DND-41 (cell line): ENCODE results near the gene IPCEF1.
"Not testable (repeated sequence)": the region's sequence is repeated elsewhere in the genome, so short reads cannot be mapped to it uniquely, and the experiment has no call there.

ENCODE experiments used
- ATAC-seq: fragments of 200-7000 bp; cut with Tn5 transposase; 3 replicates; pipeline ENCODE4 v1.9.1; 2021; ENCODE audit warnings: low read depth; ENCODE audit not compliant: insufficient read depth
- DNase-seq: peaks from one replicate; pipeline ENCODE4 v3.0.0-alpha.2; 2020
- H2AFZ ChIP-seq: 2 replicates; pipeline ENCODE4 v1.6.0; 2012; ENCODE audit warnings: low read depth, low read length
- H3K27ac ChIP-seq: 2 replicates; pipeline ENCODE4 v1.5.1; 2012; ENCODE audit warnings: low read length, inconsistent platforms
- H3K27me3 ChIP-seq: fragments of 200-600 bp; sonication (generic); 2 replicates; pipeline ENCODE4 v1.6.0; 2012; ENCODE audit warnings: low read length, mild to moderate bottlenecking, inconsistent platforms; ENCODE audit not compliant: insufficient read depth, poor library complexity
- H3K36me3 ChIP-seq: 2 replicates; pipeline ENCODE4 v1.5.1; 2012; ENCODE audit warnings: low read length, inconsistent platforms; ENCODE audit not compliant: insufficient read depth
- H3K4me1 ChIP-seq: 2 replicates; pipeline ENCODE4 v1.5.1; 2012; ENCODE audit warnings: mild to moderate bottlenecking, low read length; ENCODE audit not compliant: insufficient read depth
- H3K4me2 ChIP-seq: 2 replicates; pipeline ENCODE4 v1.6.0; 2012; ENCODE audit warnings: mild to moderate bottlenecking, moderate library complexity, low read length, inconsistent platforms; ENCODE audit not compliant: insufficient read depth
- H3K4me3 ChIP-seq, 2 experiments: fragments of 200-600 bp in 1 of 2; shearing (Covaris generic) in 1 of 2; 2 replicates each; pipeline ENCODE4 v1.5.1; 2012 to 2016; ENCODE audit warnings: inconsistent platforms in 2 of 2, low read length in 2 of 2, mild to moderate bottlenecking in 2 of 2, low read depth in 1 of 2, moderate library complexity in 1 of 2
- H3K79me2 ChIP-seq: 2 replicates; pipeline ENCODE4 v1.6.0; 2012; ENCODE audit warnings: low read length, inconsistent platforms; ENCODE audit not compliant: insufficient read depth
- H3K9ac ChIP-seq: 2 replicates; pipeline ENCODE4 v1.6.0; 2012; ENCODE audit warnings: low read depth, mild to moderate bottlenecking, inconsistent platforms, low read length, moderate library complexity
- H3K9me3 ChIP-seq: 2 replicates; pipeline ENCODE4 v1.5.1; 2012; ENCODE audit warnings: low read length, moderate library complexity, mild to moderate bottlenecking, inconsistent platforms; ENCODE audit not compliant: insufficient read depth, severe bottlenecking
- H4K20me1 ChIP-seq: 2 replicates; pipeline ENCODE4 v1.6.0; 2012; ENCODE audit warnings: low read length; ENCODE audit not compliant: insufficient read depth
- EZH2 ChIP-seq: IDR thresholded peaks from 3 replicates; pipeline ENCODE4 v1.6.1; 2012; ENCODE audit warnings: borderline replicate concordance, low read depth, mild to moderate bottlenecking, moderate library complexity, low read length, inconsistent platforms; ENCODE audit not compliant: severe bottlenecking
- TF ChIP-seq, protein P1 (sequence below): IDR thresholded peaks from 2 replicates; pipeline ENCODE4 v1.5.1; 2012; ENCODE audit warnings: borderline replicate concordance, low read length, moderate library complexity, mild to moderate bottlenecking; ENCODE audit not compliant: poor library complexity, severe bottlenecking; ENCODE audit errors: extremely low read depth

IPCEF1 gene

GRCh38 chr6:154241581-154241980 is 115.0 kb downstream of the IPCEF1 start:
- Histone ChIP-seq H3K27ac (no peak overlapping the region; the same call in 1 of the 2 replicates), H4K20me1 (no peaks in the 10 kb centered on the region), H3K27me3 (no peaks in the 10 kb centered on the region), H2AFZ (no peak overlapping the region), H3K4me3 (no peak overlapping the region), H3K9ac (no peak overlapping the region), H3K9me3 (no peaks in the 10 kb centered on the region), H3K79me2 (peaks cover 74% of the 10 kb centered on the region), H3K4me1 (peaks cover 53% of the 10 kb centered on the region), H3K36me3 (peaks cover 15% of the 10 kb centered on the region), H3K4me2 (peak overlapping the region; percentile 12; the same call in 1 of the 2 replicates)
- no peak for DNase-seq
- no peak for ATAC-seq
- TF ChIP-seq, protein P1, sequence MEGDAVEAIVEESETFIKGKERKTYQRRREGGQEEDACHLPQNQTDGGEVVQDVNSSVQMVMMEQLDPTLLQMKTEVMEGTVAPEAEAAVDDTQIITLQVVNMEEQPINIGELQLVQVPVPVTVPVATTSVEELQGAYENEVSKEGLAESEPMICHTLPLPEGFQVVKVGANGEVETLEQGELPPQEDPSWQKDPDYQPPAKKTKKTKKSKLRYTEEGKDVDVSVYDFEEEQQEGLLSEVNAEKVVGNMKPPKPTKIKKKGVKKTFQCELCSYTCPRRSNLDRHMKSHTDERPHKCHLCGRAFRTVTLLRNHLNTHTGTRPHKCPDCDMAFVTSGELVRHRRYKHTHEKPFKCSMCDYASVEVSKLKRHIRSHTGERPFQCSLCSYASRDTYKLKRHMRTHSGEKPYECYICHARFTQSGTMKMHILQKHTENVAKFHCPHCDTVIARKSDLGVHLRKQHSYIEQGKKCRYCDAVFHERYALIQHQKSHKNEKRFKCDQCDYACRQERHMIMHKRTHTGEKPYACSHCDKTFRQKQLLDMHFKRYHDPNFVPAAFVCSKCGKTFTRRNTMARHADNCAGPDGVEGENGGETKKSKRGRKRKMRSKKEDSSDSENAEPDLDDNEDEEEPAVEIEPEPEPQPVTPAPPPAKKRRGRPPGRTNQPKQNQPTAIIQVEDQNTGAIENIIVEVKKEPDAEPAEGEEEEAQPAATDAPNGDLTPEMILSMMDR, result no peak

DNA sequence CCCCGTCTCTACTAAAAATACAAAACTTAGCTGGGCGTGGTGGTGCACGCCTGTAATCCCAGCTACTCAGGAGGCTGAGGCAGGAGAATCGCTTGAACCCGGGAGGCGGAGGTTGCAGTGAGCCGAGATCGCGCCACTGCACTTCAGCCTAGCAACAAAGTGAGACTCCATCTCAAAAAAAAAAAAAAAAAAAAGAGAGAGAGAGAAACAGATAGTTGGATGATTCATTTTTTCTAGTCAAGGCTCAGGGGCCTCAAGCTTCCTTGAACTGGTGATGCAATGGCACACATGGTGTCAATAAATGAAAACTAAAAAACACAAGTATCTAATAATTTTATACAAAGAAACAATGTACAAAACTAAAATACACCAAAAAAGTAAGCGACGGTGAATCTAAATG is 115.5 kb downstream of the IPCEF1 start:
- H3K27me3 ChIP-seq, H3K4me3 ChIP-seq, H4K20me1 ChIP-seq, H2AFZ ChIP-seq, ATAC-seq, H3K27ac ChIP-seq, H3K9me3 ChIP-seq, H3K9ac ChIP-seq, H3K4me2 ChIP-seq, DNase-seq: not testable (repeated sequence)
- Histone ChIP-seq H3K4me1 (peaks cover 48% of the 10 kb centered on the region), H3K36me3 (peaks cover 15% of the 10 kb centered on the region), H3K79me2 (peaks cover 69% of the 10 kb centered on the region)

DNA sequence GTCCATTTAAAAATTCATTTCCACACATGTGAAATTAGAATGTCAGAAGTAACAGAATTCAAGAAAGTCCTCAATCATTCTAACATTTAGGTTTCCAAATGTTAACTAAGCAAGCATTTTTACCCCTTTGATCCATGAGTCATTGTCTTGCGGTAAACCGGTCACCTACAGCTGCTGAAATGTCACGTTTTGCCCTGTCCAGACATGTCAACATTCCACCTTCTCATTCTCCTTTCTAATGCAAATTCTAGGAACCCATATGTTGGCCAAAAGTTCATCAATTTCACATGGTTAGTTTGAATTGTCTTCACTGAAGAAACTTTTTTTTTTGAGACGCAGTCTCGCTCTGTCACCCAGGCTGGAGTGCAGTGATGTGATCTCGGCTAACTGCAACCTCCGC is 117.2 kb downstream of the IPCEF1 start:
- DNase-seq, result no peak
- H3K4me2 ChIP-seq, result no peak overlapping the region
- no peak overlapping the region for H3K4me3 ChIP-seq
- no peaks in the 10 kb centered on the region for H4K20me1 ChIP-seq
- H3K4me1 ChIP-seq, result peaks cover 38% of the 10 kb centered on the region
- no peak overlapping the region for H3K27ac ChIP-seq
- H3K9me3 ChIP-seq, result no peaks in the 10 kb centered on the region
- TF ChIP-seq EZH2, result no peak
- TF ChIP-seq, protein P1, result no peak
- no peak overlapping the region for H3K9ac ChIP-seq
- peaks cover 55% of the 10 kb centered on the region for H3K79me2 ChIP-seq
- H3K27me3 ChIP-seq, result no peaks in the 10 kb centered on the region
- H2AFZ ChIP-seq, result no peak overlapping the region
- peaks cover 15% of the 10 kb centered on the region for H3K36me3 ChIP-seq
- no peak for ATAC-seq

DNA sequence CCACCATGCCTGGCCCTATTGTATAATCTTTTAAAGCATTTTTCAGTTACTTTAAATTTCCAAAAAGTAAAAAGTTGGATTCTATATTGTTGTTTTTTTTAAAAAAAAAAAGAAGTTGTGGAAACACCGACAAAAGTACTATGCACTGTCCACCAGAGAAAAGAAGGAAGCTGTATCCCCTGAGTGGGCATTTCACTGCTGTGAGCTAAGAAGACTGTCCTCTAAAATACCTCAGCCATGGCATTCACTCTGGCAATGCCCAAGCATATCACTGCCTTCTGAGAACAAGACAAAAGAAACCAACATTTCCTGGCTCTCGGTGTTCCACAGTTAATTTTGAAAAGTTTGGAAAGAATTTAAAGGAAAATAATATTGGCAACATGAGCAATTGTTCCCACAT is 117.8 kb downstream of the IPCEF1 start:
- H3K4me3 ChIP-seq, result no peak overlapping the region
- no peak overlapping the region for H2AFZ ChIP-seq
- no peak overlapping the region for H3K27ac ChIP-seq
- peaks cover 38% of the 10 kb centered on the region for H3K4me1 ChIP-seq
- TF ChIP-seq, protein P1, result no peak
- no peak for TF ChIP-seq EZH2
- peaks cover 13% of the 10 kb centered on the region for H3K36me3 ChIP-seq
- H3K79me2 ChIP-seq, result peaks cover 50% of the 10 kb centered on the region
- no peaks in the 10 kb centered on the region for H4K20me1 ChIP-seq
- H3K9me3 ChIP-seq, result no peaks in the 10 kb centered on the region
- H3K4me2 ChIP-seq, result no peak overlapping the region; the same call in 1 of the 2 replicates
- no peak for DNase-seq
- H3K9ac ChIP-seq, result no peak overlapping the region
- ATAC-seq, result no peak
- H3K27me3 ChIP-seq, result no peaks in the 10 kb centered on the region
